NCI-H526 treated with DMSO at 0.1 percent for 48 hours (cell line): ENCODE data around the gene CHRNB2.

Experiments used
- DNase-seq: peaks from one replicate; lab custom pipeline; 2025; lab: John Stamatoyannopoulos, UW

The CHRNB2 gene

DNA sequence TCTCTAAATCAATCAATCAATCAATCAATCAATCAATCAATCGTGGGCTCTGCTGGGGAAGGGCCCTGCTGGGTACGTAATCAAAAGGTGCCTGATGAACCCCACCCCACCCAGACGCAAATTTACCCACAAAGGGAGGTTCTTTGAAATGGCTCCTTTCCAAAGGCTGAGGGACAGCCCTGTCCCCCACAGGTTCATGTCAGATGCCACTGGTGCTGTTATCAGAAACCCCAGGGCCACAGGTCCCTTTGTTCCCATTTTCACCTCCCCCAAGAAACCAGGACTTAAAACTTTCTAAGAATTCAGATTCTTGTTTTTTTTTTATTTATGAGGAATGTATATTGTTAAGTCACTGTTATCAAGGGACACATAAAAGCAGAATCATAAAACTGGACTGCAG lies 14.2 kb downstream of the CHRNB2 start:
- DNase-seq: no peak

DNA sequence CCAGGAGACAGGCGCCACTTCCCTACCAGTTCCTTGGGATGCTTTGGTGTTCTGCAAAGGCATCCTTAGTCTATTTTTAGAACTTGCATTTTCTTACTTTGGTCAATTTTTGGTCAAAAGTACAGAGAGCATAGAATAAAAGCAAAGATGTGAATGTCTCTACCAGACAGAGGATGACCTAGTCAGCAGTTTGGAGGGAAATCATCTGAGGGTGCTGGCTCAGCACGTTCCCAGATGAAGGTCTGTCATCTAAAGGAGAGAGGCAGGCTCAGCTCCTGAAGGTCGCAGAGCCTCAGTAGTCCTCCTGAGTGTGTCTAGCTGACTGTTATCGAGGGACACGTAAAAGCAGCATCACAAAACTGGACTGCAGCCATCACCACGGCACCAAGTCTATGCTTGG lies 15.3 kb downstream of the CHRNB2 start:
- DNase-seq: no peak

DNA sequence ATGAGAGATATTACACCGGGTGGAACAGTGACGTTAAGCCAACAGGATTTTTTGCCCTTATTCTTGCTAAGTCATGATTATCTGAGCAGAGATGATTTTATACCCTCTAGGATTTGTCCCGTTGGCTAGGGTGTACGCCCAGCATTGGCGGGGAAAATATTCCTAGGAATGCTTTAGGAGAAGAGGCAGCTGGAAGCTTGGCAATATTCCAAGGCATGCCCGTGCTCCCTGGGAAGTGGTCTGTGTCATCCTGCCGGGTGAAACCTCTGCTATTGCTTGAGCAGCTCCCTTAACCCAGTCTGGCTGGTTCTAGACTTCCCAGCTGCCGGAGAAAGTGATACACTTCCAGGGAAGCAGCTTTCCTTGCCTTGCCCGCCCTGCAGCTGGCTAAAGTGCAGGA lies 16.2 kb downstream of the CHRNB2 start:
- DNase-seq: no peak

DNA sequence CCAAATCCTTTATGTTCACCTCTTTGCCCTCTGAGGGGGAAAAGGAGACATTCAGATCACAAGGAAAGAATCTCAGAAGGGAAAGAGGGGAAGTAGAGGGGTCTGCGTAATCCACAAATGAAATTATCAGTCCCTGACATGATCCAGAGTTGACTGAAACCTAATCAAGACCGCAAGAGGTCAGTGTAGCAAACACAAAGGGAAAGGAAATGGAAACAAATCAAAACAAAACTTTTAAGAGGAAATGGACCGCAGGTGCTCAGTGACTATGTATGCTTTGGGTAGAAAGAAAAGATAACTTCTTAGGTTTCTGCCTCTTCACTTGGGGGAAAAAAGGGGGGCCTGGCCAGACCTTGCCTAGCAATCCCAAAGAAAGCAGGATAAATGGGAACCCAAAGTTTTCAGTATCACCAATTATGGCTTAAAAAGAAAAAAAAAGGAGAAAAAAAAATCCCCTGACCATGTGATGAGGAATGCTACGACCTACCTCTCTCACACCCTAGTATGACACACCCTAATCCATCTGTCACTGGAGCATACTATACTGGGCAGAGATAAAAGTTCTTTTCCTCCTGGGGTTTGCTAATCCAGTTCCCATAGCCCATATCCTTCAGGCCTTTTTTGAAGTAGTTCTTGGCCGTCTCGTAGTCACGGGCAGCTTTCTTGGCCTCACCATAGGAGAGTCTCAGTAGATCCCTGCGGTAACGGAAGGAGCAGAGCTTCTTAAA lies 16.9 kb downstream of the CHRNB2 start:
- DNase-seq: no peak

DNA sequence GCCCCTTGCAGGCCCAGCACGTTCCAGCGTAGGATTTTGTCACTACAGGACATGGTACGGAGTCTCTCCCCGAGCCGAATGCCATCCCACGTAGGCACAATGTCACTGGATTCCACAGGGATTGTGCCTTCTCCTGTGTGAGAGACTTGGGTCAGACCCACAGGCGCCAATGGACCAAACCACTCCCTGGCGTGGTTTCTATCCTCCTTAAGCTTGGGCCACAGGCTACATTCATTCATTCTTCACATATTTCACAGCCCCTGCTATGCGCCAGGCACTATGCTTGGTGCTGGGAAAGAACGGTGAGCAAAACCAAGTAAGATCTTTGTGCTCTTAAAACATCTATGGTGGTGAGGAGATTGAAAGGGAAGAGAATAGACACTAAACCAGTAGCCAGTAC lies 18.7 kb downstream of the CHRNB2 start:
- no peak for DNase-seq

DNA sequence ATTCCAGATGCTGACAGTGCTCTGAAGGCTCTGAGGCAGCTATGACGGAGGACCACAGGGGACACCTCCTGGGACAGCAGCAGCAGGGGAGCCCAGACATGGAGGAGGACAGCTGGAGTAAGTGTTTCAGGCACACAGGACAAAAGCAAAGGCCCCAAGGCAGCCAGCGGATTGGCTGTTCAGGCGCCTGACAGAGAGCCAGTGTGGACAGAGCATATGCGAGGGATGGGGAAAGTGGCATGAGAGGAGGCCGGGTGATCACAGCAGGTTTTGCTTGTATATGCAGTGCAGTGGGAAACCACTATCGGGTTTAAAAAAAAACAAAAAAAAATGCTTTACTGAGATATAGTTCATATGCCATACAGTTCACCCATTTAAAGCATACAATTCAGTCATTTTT lies 19.1 kb downstream of the CHRNB2 start:
- DNase-seq: no peak

DNA sequence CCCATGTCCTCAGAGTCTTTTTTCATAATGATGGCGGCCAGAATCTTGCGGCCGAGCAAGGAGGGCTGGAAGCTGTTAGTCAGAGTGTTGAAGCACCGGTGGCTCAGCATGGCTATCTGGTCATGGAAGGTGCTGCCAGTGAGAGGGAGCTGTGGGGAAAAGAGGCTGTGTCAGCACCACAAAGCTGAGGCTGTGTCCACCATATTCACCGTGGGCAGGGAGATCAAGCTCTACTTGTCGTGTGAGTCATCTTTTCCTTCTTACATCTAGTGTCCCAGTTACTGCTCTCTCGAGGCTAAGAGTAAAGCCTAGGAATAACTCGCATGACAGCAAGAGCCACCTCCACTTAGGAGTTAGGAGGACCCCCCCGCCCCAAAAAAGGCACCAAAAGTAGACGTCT lies 22.2 kb downstream of the CHRNB2 start:
- no peak for DNase-seq

DNA sequence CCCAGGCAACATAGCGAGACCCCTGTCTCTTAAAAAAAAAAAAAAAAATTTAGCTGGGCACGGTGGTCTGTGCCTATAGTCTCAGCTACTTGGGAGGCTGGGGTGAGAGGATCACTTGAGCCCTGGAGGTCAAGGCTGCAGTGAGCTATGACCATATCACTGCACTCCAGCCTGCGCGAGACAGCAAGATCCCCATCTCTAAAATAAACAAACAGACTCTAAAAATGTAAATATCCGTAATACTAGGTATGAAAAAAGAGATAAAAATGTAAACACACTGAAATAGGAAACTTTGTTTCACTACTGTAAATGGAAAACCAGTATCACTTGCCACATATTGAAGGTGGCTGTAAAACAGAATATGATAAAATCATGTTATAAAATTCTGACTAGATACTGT lies 23.2 kb downstream of the CHRNB2 start:
- DNase-seq: no peak

DNA sequence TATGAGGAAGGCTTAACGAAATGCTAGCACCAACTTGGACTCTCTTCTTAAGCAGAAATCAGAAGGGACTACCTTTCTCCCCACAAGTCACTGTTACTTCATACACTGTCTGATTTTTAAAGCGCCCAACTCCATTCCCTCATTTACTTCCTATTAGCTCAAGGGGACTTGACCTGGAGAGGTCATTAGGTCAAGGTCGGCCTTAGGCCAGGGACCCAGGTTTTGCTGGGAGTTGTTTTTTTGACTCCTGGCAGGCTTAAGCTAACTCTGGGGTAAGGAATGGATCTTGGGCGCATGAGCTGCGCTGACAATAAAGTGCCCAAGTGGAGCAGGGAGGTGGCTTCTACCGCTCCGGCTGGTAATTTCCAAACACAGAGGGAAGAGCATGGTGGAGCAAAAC lies 23.6 kb downstream of the CHRNB2 start:
- DNase-seq: no peak

DNA sequence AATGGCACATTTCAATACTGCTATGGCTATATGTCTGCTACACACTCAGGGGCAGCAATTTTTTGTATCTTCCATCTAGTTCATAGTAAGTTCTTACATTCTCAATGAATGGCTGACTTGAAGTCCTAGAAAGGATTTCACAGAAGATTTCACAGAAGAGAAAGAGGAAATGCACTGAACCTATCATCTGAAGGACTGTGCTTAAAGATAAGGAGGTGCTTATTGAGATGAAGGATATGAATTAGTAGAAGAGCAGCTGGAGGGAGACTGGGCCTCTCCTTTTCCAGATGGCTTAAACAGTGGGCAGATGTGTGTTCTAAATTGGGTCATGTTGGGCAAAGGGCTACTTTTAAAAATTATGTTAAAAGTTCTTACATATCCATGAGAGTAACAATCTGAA lies 25.8 kb downstream of the CHRNB2 start:
- DNase-seq: no peak

DNA sequence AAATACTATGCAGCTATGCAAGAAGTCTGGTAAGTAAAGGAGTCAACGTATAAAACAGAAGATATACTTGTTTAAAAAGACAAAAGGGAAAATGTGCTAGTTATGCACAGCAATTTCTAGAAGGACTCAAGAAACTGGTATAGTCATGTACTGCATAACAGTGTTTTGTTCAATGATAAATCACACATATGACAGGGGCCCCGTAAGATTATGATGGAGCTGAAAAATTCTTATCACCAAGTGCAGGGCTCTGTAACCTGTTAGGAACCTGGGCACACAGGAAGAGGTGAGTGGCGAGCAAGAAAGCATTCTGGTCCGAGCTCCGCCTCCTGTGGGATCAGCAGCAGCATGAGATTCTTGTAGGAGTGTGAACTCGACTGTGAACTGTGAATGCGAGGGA lies 27.2 kb downstream of the CHRNB2 start:
- DNase-seq: no peak

DNA sequence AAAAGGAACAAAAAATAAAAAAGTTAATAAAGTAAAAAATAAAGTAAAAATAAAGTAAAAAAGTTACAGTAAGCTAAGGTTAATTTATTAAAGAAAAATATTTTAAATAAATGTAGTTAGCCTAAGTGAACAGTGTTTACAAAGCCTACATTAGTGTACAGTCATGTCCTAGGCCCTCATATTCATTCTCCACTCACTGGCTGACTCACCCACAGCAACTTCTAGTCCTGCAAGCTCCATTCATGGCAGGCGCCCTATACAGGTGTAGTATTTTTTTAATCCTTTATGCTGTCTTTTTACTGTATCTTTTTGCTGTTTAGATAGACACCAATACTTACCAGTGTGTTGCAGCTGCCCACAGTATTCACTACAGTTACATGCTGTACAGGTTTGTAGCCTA lies 28.0 kb downstream of the CHRNB2 start:
- no peak for DNase-seq

DNA sequence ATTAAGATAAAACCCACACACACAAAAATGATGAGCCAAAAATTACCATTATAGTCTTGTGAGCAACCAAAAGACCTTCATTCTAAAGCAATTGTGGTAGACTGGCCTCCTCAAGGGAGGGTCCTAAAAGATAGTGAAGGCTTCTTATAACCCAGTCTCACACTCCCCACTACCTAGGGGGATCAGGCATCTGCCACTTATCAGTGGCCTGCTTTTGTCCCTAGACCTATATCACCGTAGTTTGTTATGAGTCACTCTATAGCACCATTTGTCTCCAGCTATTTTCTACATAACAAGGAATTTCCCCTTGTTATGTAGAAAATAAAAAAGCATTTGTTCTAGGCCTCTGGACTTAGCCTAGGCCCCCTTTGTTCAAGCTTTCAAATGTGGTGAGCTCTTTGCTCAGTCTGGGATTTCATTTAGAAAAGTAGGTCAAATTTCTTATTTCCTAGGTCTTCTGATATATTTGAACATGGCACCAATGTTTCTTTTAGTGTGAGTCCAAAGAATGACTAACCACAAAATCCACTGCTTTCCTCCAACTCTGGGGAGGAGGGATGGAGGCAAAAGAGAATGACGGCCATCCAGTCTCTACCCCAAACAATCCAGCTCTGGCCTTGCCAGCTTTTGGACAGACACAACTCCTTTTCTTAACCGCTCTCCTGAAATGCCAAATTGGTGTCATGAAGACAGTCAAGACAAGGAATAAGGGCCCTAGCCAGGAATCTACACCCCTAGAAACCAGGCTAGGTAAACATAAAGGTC lies 31.5 kb downstream of the CHRNB2 start:
- DNase-seq: no peak

DNA sequence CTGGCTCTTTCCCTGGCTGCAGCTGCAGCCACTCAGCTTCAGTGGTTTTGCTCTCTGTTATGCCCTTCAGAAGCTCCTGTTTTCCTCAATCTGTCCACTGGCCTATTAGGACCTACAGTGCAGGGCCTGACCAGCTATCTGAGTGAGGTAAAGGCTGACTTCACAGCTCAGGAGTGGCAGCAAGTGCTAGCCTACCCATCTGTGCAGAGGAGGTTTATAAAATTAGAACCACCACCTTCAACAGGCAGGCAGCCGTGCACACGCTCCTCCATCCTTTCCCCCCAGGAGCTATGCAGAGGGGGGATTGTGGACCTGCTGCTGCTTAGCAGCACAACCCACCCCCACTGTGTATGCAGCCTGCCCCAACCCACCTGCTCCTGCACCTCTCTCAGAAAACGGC lies 32.1 kb downstream of the CHRNB2 start:
- no peak for DNase-seq

DNA sequence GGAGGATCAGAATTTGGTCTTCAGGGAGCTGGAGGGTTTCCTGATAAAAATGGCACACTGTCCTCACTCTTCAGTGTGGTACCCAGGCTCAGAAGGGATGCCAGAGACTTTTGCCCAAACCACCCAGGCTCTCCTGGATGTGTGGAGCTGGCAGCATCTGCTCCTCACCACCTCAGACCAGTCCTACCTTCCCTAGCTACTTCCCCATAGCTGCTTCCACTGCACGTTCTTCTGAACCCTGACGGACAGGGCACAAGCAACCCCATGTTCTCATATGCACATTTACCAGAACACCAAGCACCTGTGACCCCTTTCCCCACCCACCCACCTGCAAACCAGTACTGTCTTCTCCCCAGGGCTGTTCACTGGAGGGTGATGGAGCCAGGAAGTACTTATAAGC lies 35.7 kb downstream of the CHRNB2 start:
- no peak for DNase-seq

DNA sequence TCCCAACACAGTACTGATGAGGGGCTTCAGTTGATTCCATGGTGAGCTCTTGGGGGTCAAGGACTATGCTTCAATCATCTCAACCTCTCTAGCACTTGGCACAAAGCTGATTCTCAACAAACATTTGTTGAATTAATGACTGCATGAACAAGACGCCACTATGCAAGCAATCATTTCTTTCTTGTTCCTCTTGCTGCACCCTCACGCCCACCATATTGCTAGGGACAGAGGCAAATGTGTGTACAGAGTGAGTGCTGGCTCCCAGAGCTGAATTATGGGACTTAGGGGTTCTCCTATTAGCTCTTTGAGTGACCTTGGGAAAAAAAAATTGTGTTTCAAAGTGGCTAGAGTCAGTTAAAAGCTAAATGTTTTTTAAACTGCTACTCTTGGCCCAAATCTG lies 38.0 kb downstream of the CHRNB2 start:
- no peak for DNase-seq

DNA sequence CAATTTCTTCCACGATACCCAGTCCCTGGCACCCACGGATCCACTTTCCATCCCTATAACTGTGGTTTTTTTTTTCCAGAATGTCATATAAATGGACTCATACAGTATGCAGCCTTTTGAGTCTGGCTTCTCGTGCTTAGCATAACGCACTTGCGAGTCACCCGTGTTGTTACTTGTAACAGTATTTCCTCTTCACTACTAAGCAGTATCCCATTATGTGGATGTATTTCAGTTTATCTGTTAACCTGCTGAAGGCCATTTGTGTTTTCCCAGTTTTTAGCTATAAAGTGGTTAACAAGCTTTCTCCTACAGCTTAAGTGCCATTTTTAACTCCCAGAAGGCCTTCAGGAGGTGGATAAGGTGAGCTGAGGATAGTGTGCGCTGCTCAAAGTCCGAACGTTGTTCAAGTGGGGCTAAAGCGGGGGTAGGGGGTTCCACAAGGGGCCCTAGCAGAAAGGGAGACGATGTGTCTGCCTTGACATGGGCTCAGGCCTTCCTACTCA lies 39.6 kb downstream of the CHRNB2 start:
- peak; percentile 77 for DNase-seq

DNA sequence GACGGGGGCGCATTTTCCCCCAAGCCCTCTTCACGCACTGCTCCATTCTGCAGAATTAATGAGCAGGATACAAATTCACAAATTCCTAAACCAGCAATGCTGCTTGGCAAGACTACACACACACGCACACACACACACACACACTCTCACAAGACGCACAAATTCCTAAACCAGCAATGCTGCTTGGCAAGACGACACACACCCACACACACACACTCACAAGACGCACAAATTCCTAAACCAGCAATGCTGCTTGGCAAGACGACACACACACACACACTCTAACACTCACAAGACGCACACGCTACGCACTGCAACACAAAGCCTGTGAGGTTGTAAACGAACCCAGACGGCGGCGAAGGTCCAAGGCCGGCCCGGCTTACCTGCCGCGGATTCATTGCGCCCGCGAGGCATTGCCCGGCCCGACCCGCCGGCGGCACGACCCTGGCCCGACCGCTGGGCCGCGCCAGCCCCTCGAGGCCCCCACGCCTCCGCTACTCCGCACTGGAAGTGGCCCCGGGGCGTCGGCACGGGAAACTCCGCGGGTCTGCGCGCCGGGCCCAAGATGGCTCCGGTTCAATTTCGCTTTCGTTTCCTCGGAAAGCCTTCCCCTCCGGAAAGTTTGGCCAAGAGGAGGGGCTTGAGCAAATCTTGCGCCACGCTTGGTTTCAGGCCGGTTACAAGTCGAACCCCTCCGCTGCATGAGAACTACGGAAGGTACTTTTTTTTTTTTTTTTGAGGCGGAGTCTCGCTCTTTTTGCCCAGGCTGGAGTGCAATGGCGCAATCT lies 40.2 kb downstream of the CHRNB2 start, which contains the start of gene ADAR:
ADAR (minus strand) TSS at position 578 of the 788 bp plus-strand sequence; CDS start at position 398, 180 bp downstream.
- DNase-seq: peak; percentile 87

DNA sequence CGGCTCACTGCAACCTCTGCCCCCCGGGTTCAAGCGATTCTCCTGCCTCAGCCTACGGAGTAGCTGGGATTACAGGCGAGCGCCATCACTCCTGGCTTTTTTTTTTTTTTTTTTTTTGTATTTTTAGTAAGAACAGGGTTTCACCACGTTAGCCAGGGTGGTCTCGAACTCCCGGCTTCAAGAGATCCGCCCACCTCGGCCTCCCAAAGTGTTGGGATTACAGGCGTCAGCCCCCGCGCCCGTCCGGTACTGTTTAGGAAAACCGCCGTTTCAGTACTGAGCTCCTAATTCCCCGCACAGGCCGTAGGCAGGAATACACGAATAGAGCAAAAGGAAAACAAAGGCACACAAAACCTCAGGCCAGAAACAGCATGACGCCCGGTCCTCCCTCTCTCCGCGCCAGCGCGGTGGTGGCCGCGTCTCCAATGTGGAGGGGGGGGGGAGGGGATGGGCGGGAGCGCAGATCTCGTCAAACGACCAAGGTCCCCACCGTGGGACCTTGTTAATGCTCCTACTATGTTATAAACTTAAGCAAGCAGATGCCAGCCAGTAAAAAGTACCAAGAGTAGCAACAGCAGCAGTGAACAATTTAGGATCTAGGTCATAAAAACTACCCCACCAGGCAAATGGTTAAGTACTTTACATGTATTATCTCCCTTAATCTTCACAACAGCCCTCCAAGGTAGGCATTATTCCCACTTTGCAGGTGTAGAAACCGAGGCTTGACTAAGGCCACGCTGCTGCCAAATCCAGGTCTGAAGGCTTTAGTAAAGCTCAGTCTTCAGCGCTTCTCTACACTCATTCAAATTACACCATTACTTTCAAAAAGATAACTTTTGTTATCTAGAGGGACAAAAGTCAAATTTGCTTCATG lies 41.1 kb downstream of the CHRNB2 start:
- peak; percentile 81 for DNase-seq

DNA sequence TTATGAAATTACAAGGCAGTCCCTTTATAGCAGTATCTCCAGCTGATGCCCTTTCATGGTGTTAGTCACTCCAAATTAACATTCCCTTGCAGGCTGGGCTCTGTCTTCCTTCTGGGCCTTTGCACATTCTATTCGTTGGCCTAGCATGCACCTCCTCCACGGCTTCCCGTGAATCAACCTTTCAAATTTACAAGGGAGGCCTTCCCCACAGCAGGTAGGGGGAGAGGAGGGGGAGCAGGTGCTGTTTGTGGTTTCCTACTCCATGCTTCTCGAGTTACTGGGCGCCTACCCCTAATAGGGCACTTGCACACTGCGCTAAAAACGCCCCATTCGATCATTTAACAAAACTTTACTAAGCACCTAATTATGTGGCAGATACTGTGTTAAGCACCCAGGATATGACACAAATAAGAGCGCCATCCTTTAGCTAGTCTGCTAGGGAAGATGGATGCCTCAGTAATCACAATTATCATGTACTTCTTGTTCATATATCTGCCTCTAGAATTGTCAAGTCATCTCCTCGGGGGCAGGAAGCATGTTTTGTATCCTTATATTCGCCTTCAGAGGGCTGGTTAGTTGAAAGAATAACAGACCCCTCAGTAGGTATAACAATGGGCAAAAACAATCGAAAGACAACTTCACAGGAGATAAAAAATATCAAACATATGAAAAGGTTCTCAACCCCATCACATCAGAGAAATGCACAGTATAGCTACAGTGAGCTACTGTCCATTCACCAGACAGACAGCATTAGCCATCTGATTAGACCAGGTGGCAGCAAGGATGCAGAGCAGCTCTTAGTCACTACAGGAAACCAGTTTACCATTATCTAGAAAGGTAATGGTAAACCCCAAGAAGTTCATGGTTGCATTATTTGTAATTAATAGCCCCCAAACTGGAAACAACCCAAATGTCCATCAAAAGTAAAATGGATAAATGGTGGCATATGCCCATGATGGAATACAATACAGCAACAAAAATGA lies 42.1 kb downstream of the CHRNB2 start:
- DNase-seq: peak; percentile 73
